GM23338 (cell line): Measurements from ENCODE around the gene PROSER1. TPM values are rescaled to one million over a fixed set of nuclear protein-coding genes. Genes with fewer than 3 reads are reported as not detected.

Experiments used
- ATAC-seq: fragments of 200-7000 bp; cut with Tn5 transposase; 3 replicates; pipeline ENCODE4 v1.9.1; 2020
- DNase-seq: peaks from one replicate; pipeline ENCODE4 v3.0.0-alpha.2; 2015; ENCODE audit warnings: low spot score
- H2AFZ ChIP-seq: fragments of 200-600 bp; sonication (generic); 2 replicates; pipeline ENCODE4 v1.8.0; 2016; ENCODE audit warnings: antibody characterized with exemption, mild to moderate bottlenecking, moderate library complexity
- H3F3A ChIP-seq: fragments of 200-600 bp; sonication (generic); replicated peaks from 2 replicates; pipeline ENCODE4 v1.8.0; 2017; ENCODE audit warnings: antibody characterized with exemption, mixed run types, low read depth
- H3K27ac ChIP-seq: fragments of 200-600 bp; sonication (generic); 2 replicates; pipeline ENCODE4 v1.6.1; 2016; ENCODE audit warnings: low read depth
- H3K27me3 ChIP-seq: fragments of 200-600 bp; sonication (generic); 2 replicates; pipeline ENCODE4 v1.8.0; 2016; ENCODE audit warnings: mild to moderate bottlenecking, mixed run types, moderate library complexity; ENCODE audit not compliant: insufficient read depth
- H3K36me3 ChIP-seq: fragments of 200-600 bp; sonication (generic); 2 replicates; pipeline ENCODE4 v1.8.0; 2016; ENCODE audit warnings: mild to moderate bottlenecking; ENCODE audit not compliant: insufficient read depth
- H3K4me1 ChIP-seq: fragments of 200-600 bp; sonication (generic); 2 replicates; pipeline ENCODE4 v1.8.0; 2016; ENCODE audit warnings: mild to moderate bottlenecking, moderate library complexity; ENCODE audit not compliant: insufficient read depth
- H3K4me2 ChIP-seq: fragments of 200-600 bp; sonication (generic); 2 replicates; pipeline ENCODE4 v1.7.1; 2017; ENCODE audit warnings: mixed run types
- H3K4me3 ChIP-seq: fragments of 200-600 bp; sonication (generic); 2 replicates; pipeline ENCODE4 v1.6.1; 2016; ENCODE audit warnings: mixed run types
- H3K79me2 ChIP-seq: fragments of 200-600 bp; sonication (generic); replicated peaks from 2 replicates; pipeline ENCODE4 v1.8.0; 2017; ENCODE audit warnings: mild to moderate bottlenecking; ENCODE audit not compliant: insufficient read depth
- H3K9me2 ChIP-seq: fragments of 200-600 bp; sonication (generic); 2 replicates; pipeline ENCODE4 v1.8.0; 2017; ENCODE audit not compliant: insufficient read depth
- H4K20me1 ChIP-seq: fragments of 200-600 bp; sonication (generic); replicated peaks from 2 replicates; pipeline ENCODE4 v1.8.0; 2017; ENCODE audit warnings: mild to moderate bottlenecking; ENCODE audit not compliant: insufficient read depth
- H3K27ac Mint-ChIP-seq: 2 replicates; pipeline ENCODE4 v1.8.0; 2020; ENCODE audit warnings: inconsistent platforms, mild to moderate bottlenecking, moderate library complexity, mixed read lengths
- H3K27me3 Mint-ChIP-seq: 3 replicates; pipeline ENCODE4 v1.8.0; 2022; ENCODE audit warnings: low read depth, mild to moderate bottlenecking, moderate library complexity, mixed read lengths, inconsistent platforms; ENCODE audit not compliant: insufficient read depth, poor library complexity
- H3K36me3 Mint-ChIP-seq: 3 replicates; pipeline ENCODE4 v1.8.0; 2021; ENCODE audit warnings: low read depth, mild to moderate bottlenecking, inconsistent platforms, moderate library complexity, mixed read lengths
- H3K4me1 Mint-ChIP-seq: 3 replicates; pipeline ENCODE4 v1.8.0; 2020; ENCODE audit warnings: mild to moderate bottlenecking, inconsistent platforms, mixed read lengths
- H3K4me3 Mint-ChIP-seq: 3 replicates; pipeline ENCODE4 v1.8.0; 2021; ENCODE audit warnings: moderate library complexity, mild to moderate bottlenecking, inconsistent platforms, mixed read lengths
- H3K9me3 Mint-ChIP-seq: 3 replicates; pipeline ENCODE4 v1.8.0; 2020; ENCODE audit warnings: moderate library complexity, mild to moderate bottlenecking, inconsistent platforms, mixed read lengths
- CREB1 ChIP-seq: fragments of 250-450 bp; sonication (Bioruptor Pico); IDR thresholded peaks from 2 replicates; pipeline ENCODE4 v1.5.0; 2020; ENCODE audit warnings: low read depth, mild to moderate bottlenecking, moderate library complexity
- CTCF ChIP-seq, 2 experiments: fragments of 200-600 bp in 1 of 2; sonication (generic) in 1 of 2; conservative IDR thresholded peaks; 2 replicates each; pipeline versions ENCODE4 v1.5.1 to v1.6.1; 2016 to 2017; ENCODE audit warnings: antibody characterized with exemption in 2 of 2, low read depth in 2 of 2, mild to moderate bottlenecking in 2 of 2, moderate library complexity in 1 of 2
- EZH2 ChIP-seq: fragments of 200-600 bp; sonication (generic); IDR thresholded peaks from one replicate; pipeline ENCODE4 v1.8.0; 2017; ENCODE audit warnings: antibody characterized with exemption, mild to moderate bottlenecking, low read depth; ENCODE audit not compliant: unreplicated experiment
- EZH2phosphoT487 ChIP-seq: fragments of 200-600 bp; sonication (generic); IDR thresholded peaks from one replicate; pipeline ENCODE4 v1.8.1; 2018; ENCODE audit warnings: antibody characterized with exemption; ENCODE audit not compliant: unreplicated experiment
- JUNB ChIP-seq: IDR thresholded peaks from one replicate; pipeline ENCODE4 v1.6.1; 2016; ENCODE audit warnings: antibody characterized with exemption; ENCODE audit not compliant: unreplicated experiment
- NANOG ChIP-seq: IDR thresholded peaks from 2 replicates; pipeline ENCODE4 v1.6.1; 2016; ENCODE audit warnings: antibody characterized with exemption, borderline replicate concordance
- POLR2AphosphoS5 ChIP-seq: IDR thresholded peaks from 2 replicates; pipeline ENCODE4 v1.6.1; 2016; ENCODE audit warnings: antibody characterized with exemption, low read depth
- STAT1 ChIP-seq: IDR thresholded peaks from one replicate; pipeline ENCODE4 v1.6.1; 2016; ENCODE audit warnings: antibody characterized with exemption; ENCODE audit not compliant: unreplicated experiment
- ZNF114 ChIP-seq: fragments of 250-450 bp; sonication (Bioruptor Pico); IDR thresholded peaks from 2 replicates; pipeline ENCODE4 v1.5.0; 2020; ENCODE audit warnings: mild to moderate bottlenecking, moderate library complexity
- ZNF331 ChIP-seq: fragments of 250-450 bp; sonication (Bioruptor Pico); IDR thresholded peaks from 2 replicates; pipeline ENCODE4 v1.5.0; 2020; ENCODE audit warnings: low read depth, mild to moderate bottlenecking, moderate library complexity
- ZNF462 ChIP-seq: fragments of 250-450 bp; sonication (Bioruptor Pico); IDR thresholded peaks from 2 replicates; pipeline ENCODE4 v1.5.0; 2020; ENCODE audit warnings: mild to moderate bottlenecking, moderate library complexity
- polyA plus RNA-seq: library from polyadenylated mRNA; unstranded; fragments of >200 nt; fragmentation: Nextera tagmentation; extraction: Ambion mirVana; gene quantifications from 2 replicates; pipeline ENCODE4 v1.2.1, GENCODE V29; 2016
- total RNA-seq: library from RNA; depleted of rRNA; stranded (reverse); fragments of >200 nt; shearing (Covaris generic); gene quantifications from 2 replicates; pipeline ENCODE4 v1.2.3, GENCODE V29; 2014
- TF ChIP-seq, protein P1 (sequence below): IDR thresholded peaks from one replicate; pipeline ENCODE4 v1.6.1; 2018; ENCODE audit warnings: antibody characterized with exemption; ENCODE audit not compliant: unreplicated experiment
- TF ChIP-seq, protein P2 (sequence below): IDR thresholded peaks from 2 replicates; pipeline ENCODE4 v1.6.1; 2016; ENCODE audit warnings: antibody characterized with exemption

The PROSER1 gene
- total and polyA plus RNA-seq, 2 experiments from 2014 or later = 64.9 to 116 TPM

DNA sequence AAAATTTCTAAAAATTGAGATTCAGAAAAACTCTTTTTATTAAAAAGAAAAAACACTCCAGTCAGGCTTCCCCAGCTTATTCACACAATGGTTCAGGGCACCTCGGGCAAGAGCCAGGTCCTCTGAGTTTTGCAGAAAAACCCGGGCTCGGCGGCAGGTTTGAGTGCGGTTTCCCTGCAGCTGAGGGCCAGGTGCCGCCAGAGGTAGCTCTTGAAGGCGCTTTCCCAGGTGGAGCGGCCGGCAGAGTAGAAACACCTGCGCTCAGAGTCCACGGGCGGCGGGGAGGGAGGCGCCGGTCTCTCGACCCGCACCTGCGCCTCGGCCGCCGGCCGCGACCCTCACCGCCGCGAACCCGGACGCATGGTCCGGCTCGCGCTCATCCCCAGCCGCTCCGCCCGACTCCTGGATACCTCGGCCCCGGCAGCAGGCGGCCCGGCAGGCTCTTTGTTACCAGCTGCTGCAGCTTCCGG, 444 bp downstream of the PROSER1 start:
- H3K4me3 Mint-ChIP-seq = peak overlapping the region; percentile 93
- no peaks in the 10 kb centered on the region for H3K9me2 ChIP-seq
- H3K27me3 ChIP-seq = no peaks in the 10 kb centered on the region
- H3K9me3 Mint-ChIP-seq = no peaks in the 10 kb centered on the region
- peaks cover 26% of the 10 kb centered on the region for H3K4me1 Mint-ChIP-seq
- peak overlapping the region; percentile 90 for H3K27ac ChIP-seq
- no peak for TF ChIP-seq POLR2AphosphoS5
- TF ChIP-seq CREB1 (CRISPR knock-in tag) = no peak
- no peak for TF ChIP-seq NANOG
- no peak for TF ChIP-seq JUNB
- TF ChIP-seq, protein P1, sequence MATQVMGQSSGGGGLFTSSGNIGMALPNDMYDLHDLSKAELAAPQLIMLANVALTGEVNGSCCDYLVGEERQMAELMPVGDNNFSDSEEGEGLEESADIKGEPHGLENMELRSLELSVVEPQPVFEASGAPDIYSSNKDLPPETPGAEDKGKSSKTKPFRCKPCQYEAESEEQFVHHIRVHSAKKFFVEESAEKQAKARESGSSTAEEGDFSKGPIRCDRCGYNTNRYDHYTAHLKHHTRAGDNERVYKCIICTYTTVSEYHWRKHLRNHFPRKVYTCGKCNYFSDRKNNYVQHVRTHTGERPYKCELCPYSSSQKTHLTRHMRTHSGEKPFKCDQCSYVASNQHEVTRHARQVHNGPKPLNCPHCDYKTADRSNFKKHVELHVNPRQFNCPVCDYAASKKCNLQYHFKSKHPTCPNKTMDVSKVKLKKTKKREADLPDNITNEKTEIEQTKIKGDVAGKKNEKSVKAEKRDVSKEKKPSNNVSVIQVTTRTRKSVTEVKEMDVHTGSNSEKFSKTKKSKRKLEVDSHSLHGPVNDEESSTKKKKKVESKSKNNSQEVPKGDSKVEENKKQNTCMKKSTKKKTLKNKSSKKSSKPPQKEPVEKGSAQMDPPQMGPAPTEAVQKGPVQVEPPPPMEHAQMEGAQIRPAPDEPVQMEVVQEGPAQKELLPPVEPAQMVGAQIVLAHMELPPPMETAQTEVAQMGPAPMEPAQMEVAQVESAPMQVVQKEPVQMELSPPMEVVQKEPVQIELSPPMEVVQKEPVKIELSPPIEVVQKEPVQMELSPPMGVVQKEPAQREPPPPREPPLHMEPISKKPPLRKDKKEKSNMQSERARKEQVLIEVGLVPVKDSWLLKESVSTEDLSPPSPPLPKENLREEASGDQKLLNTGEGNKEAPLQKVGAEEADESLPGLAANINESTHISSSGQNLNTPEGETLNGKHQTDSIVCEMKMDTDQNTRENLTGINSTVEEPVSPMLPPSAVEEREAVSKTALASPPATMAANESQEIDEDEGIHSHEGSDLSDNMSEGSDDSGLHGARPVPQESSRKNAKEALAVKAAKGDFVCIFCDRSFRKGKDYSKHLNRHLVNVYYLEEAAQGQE = no peak
- TF ChIP-seq, protein P2, sequence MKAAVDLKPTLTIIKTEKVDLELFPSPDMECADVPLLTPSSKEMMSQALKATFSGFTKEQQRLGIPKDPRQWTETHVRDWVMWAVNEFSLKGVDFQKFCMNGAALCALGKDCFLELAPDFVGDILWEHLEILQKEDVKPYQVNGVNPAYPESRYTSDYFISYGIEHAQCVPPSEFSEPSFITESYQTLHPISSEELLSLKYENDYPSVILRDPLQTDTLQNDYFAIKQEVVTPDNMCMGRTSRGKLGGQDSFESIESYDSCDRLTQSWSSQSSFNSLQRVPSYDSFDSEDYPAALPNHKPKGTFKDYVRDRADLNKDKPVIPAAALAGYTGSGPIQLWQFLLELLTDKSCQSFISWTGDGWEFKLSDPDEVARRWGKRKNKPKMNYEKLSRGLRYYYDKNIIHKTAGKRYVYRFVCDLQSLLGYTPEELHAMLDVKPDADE = no peak; the same call in 1 of the 2 replicates
- no peak for TF ChIP-seq STAT1
- TF ChIP-seq EZH2 = no peak
- no peak for TF ChIP-seq EZH2phosphoT487
- TF ChIP-seq ZNF114 = no peak
- no peak for TF ChIP-seq ZNF331
- no peak for TF ChIP-seq ZNF462 (CRISPR knock-in tag)
- TF ChIP-seq CTCF (conservative IDR thresholded peaks at IDR 0.05; ENCODE audit: low read depth in 2 of 2) = no peak
- H3K36me3 Mint-ChIP-seq = peaks cover 13% of the 10 kb centered on the region
- H4K20me1 ChIP-seq = peaks cover 16% of the 10 kb centered on the region; the same call in 1 of the 2 replicates
- H3K79me2 ChIP-seq = peaks cover 59% of the 10 kb centered on the region
- H3K36me3 ChIP-seq = no peaks in the 10 kb centered on the region
- H2AFZ ChIP-seq = no peak overlapping the region
- peaks cover 2% of the 10 kb centered on the region for H3K27me3 Mint-ChIP-seq
- DNase-seq = no peak
- H3F3A ChIP-seq = no peaks in the 10 kb centered on the region
- H3K4me2 ChIP-seq = peak overlapping the region; percentile 76
- peak overlapping the region; percentile 98 for H3K27ac Mint-ChIP-seq
- peak overlapping the region; percentile 86 for H3K4me3 ChIP-seq
- no peak for ATAC-seq
- H3K4me1 ChIP-seq = peaks cover 19% of the 10 kb centered on the region
